HCT116 (cell line): Measurements from ENCODE around the gene SEC22C. TPM values are rescaled to one million over a fixed set of nuclear protein-coding genes. Genes with fewer than 3 reads are reported as not detected.

Experiments used
- ATAC-seq: fragments of 200-7000 bp; cut with Tn5 transposase; 2 replicates; pipeline ENCODE4 v1.9.1; 2020; ENCODE audit warnings: mild to moderate bottlenecking, moderate library complexity
- BruUV-seq: library from RNA; stranded (reverse); fragments of 400-500 nt; replicated peaks from 2 replicates; lab custom pipeline; 2021; lab: Mats Ljungman, UMichigan
- CTCF ChIA-PET: fragments of 300-600 bp; sonication (Branson Sonifier 250); formaldehyde crosslinking; loops from one replicate; lab custom pipeline; 2021; ENCODE audit warnings: antibody characterized with exemption; lab: Charles Lee
- POLR2A ChIA-PET: fragments of 300-600, 350-600 bp; sonication (Branson Sonifier 250); formaldehyde crosslinking; loops from one replicate; lab custom pipeline; 2021; ENCODE audit warnings: antibody characterized with exemption; lab: Charles Lee
- RAD21 ChIA-PET, 2 experiments: fragments of 300-600 bp; sonication (Branson Sonifier 250); formaldehyde crosslinking; loops; one replicate each; lab custom pipeline; 2023; ENCODE audit warnings: low total read pairs in 2 of 2; ENCODE audit not compliant: uncharacterized antibody in 2 of 2, unreplicated experiment in 2 of 2, low non-redundant PET in 1 of 2; lab: Charles Lee
- DNase-seq: peaks from one replicate; pipeline ENCODE4 v3.0.0-alpha.2; 2010; ENCODE audit warnings: low read depth, low spot score
- H2AFZ ChIP-seq: fragments of 200-600 bp; shearing (Covaris generic), sonication (generic); 2 replicates; pipeline ENCODE4 v1.6.1; 2017; ENCODE audit warnings: low read depth, mixed run types, mixed read lengths, antibody characterized with exemption, low read length; ENCODE audit not compliant: poor library complexity, severe bottlenecking
- H3K27ac ChIP-seq: 2 replicates; pipeline ENCODE4 v1.5.1; 2012; ENCODE audit warnings: low read depth, low read length
- H3K27me3 ChIP-seq: fragments of 200-600 bp; sonication (generic); 2 replicates; pipeline ENCODE4 v1.6.1; 2016; ENCODE audit warnings: mixed run types, low read length, mixed read lengths; ENCODE audit not compliant: insufficient read depth
- H3K36me3 ChIP-seq, 2 experiments: fragments of 200-500 bp in 1 of 2; fragments of 200-600 bp in 1 of 2; sonication (Bioruptor generic) in 1 of 2; sonication (generic) in 1 of 2; 2 replicates each; pipeline versions ENCODE4 v1.5.1 to v1.6.1; 2014 to 2016; ENCODE audit warnings: low read length in 2 of 2, inconsistent platforms in 1 of 2, mixed read lengths in 1 of 2, mixed run types in 1 of 2; ENCODE audit not compliant: insufficient read depth in 2 of 2, control insufficient read depth in 1 of 2
- H3K4me1 ChIP-seq, 2 experiments: fragments of 200-600 bp in 1 of 2; sonication (generic) in 1 of 2; 2 replicates each; pipeline versions ENCODE4 v1.5.1 to v1.6.1; 2012 to 2017; ENCODE audit warnings: low read length in 2 of 2, inconsistent platforms in 1 of 2, mild to moderate bottlenecking in 1 of 2, mixed read lengths in 1 of 2, mixed run types in 1 of 2, moderate library complexity in 1 of 2; ENCODE audit not compliant: insufficient read depth in 2 of 2, control insufficient read depth in 1 of 2
- H3K4me2 ChIP-seq: fragments of 200-600 bp; sonication (generic); 2 replicates; pipeline ENCODE4 v1.6.1; 2017; ENCODE audit warnings: mixed run types, low read length, mixed read lengths
- H3K4me3 ChIP-seq, 2 experiments: fragments of 200-600 bp in 1 of 2; sonication (generic) in 1 of 2; replicated peaks in 1 of 2; 2 replicates each; pipeline ENCODE4 v1.5.1; 2011 to 2016; ENCODE audit warnings: low read length in 2 of 2, control low read depth in 1 of 2, low read depth in 1 of 2, mild to moderate bottlenecking in 1 of 2, mixed read lengths in 1 of 2, mixed run types in 1 of 2
- H3K79me2 ChIP-seq: fragments of 200-600 bp; sonication (generic); 2 replicates; pipeline ENCODE4 v1.6.1; 2017; ENCODE audit warnings: mild to moderate bottlenecking, mixed run types, low read length, moderate library complexity, mixed read lengths; ENCODE audit not compliant: insufficient read depth
- H3K9ac ChIP-seq: fragments of 200-600 bp; sonication (generic); 2 replicates; pipeline ENCODE4 v1.6.1; 2016; ENCODE audit warnings: low read length, mixed read lengths
- H3K9me2 ChIP-seq: fragments of 200-600 bp; sonication (generic), shearing (Covaris generic); 2 replicates; pipeline ENCODE4 v1.6.1; 2017; ENCODE audit warnings: mixed run types, mild to moderate bottlenecking, moderate library complexity; ENCODE audit not compliant: insufficient read depth
- H3K9me3 ChIP-seq, 2 experiments: fragments of 200-500 bp in 1 of 2; fragments of 200-600 bp in 1 of 2; sonication (Bioruptor generic) in 1 of 2; sonication (generic) in 1 of 2; 2 replicates each; pipeline ENCODE4 v1.6.1; 2014 to 2017; ENCODE audit warnings: low read length in 2 of 2, mixed read lengths in 2 of 2, inconsistent platforms in 1 of 2, low read depth in 1 of 2, mild to moderate bottlenecking in 1 of 2, mixed run types in 1 of 2, moderate library complexity in 1 of 2; ENCODE audit not compliant: control insufficient read depth in 1 of 2, insufficient read depth in 1 of 2
- H4K20me1 ChIP-seq: fragments of 200-600 bp; sonication (generic), shearing (Covaris generic); 2 replicates; pipeline ENCODE4 v1.6.1; 2017; ENCODE audit warnings: mixed run types, mild to moderate bottlenecking, moderate library complexity; ENCODE audit not compliant: insufficient read depth
- CEBPB ChIP-seq: IDR thresholded peaks from 2 replicates; pipeline ENCODE4 v1.6.1; 2012; ENCODE audit warnings: low read depth
- EGR1 ChIP-seq: IDR thresholded peaks from 2 replicates; pipeline ENCODE4 v1.6.1; 2012; ENCODE audit warnings: low read depth
- EZH2phosphoT487 ChIP-seq: fragments of 200-600 bp; IDR thresholded peaks from 2 replicates; pipeline ENCODE4 v1.6.1; 2018; ENCODE audit warnings: antibody characterized with exemption, borderline replicate concordance
- POLR2AphosphoS5 ChIP-seq: IDR thresholded peaks from 2 replicates; pipeline ENCODE4 v1.6.1; 2011; ENCODE audit warnings: mild to moderate bottlenecking, low read depth, low read length, moderate library complexity
- RAD21 ChIP-seq: IDR thresholded peaks from 2 replicates; pipeline ENCODE4 v1.6.1; 2012; ENCODE audit warnings: low read depth, mild to moderate bottlenecking
- ZNF274 ChIP-seq: fragments of 200-500 bp; sonication (Bioruptor generic); IDR thresholded peaks from 2 replicates; pipeline ENCODE4 v1.6.1; 2014; ENCODE audit warnings: mild to moderate bottlenecking, low read depth, low read length, inconsistent platforms
- intact Hi-C: fragments of 100-400 bp; cut with micrococcal nuclease; formaldehyde crosslinking; loops from 2 replicates; pipeline ENCODE4 v1.10.0; 2022
- total RNA-seq: library from RNA; stranded (reverse); gene quantifications from one replicate; pipeline ENCODE4 v1.2.1, GENCODE V29; 2021; ENCODE audit not compliant: unreplicated experiment

The SEC22C gene
- total RNA-seq, 1 experiment from 2014 or later, result 43.4 TPM

GRCh38 chr3:42608581-42608980, 26.8 kb upstream of the SEC22C start:
- ChIA-PET RAD21 (no interaction called here), POLR2A (interaction anchor here (1.1 kb wide), 1 partner anchor 8 kb away, joined by 3 read pairs; the partner anchor contains the start of gene NKTR), CTCF (interaction anchor here (1.5 kb wide), 1 partner anchor 8 kb away, joined by 4 read pairs; the partner anchor contains the start of gene NKTR)
- intact Hi-C loops, result no loop called here
- Histone ChIP-seq H3K36me3 (peaks cover 3% of the 10 kb centered on the region in 2 experiments; a peak in 1 of 4 replicates), H4K20me1 (no peaks in the 10 kb centered on the region; the same call in 1 of the 2 replicates), H3K9me3 (no peaks in the 10 kb centered on the region), H3K27me3 (no peaks in the 10 kb centered on the region), H3K9ac (no peak overlapping the region), H3K79me2 (peaks cover 100% of the 10 kb centered on the region), H3K27ac (no peak overlapping the region), H3K4me2 (no peak overlapping the region), H3K9me2 (no peaks in the 10 kb centered on the region), H3K4me1 (peaks cover 3% of the 10 kb centered on the region in 2 experiments; a peak in 3 of 4 replicates), H3K4me3 (no peak overlapping the region), H2AFZ (no peak overlapping the region)
- TF ChIP-seq EZH2phosphoT487, result no peak
- TF ChIP-seq EGR1, result no peak
- no peak for ATAC-seq
- no peak for DNase-seq
- BruUV-seq, result no TSS peak

GRCh38 chr3:42605546-42606173, 23.9 kb upstream of the SEC22C start:
- peaks cover 7 to 23% of the 10 kb centered on the region in 2 experiments; a peak in 3 of 4 replicates for H3K4me1 ChIP-seq
- H3K9me3 ChIP-seq, result no peaks in the 10 kb centered on the region
- intact Hi-C loops, result no loop called here
- BruUV-seq, result no TSS peak
- no peaks in the 10 kb centered on the region for H4K20me1 ChIP-seq
- ChIA-PET POLR2A (no interaction called here), CTCF (no interaction called here), RAD21 (no interaction called here)
- H3K9ac ChIP-seq, result no peak overlapping the region
- no peaks in the 10 kb centered on the region for H3K9me2 ChIP-seq
- H3K36me3 ChIP-seq, result peaks cover 3% of the 10 kb centered on the region in 2 experiments; a peak in 1 of 4 replicates
- no peak for ATAC-seq
- no peak overlapping the region for H3K4me2 ChIP-seq
- no peak overlapping the region for H2AFZ ChIP-seq
- TF ChIP-seq POLR2AphosphoS5, result no peak
- no peak for TF ChIP-seq EGR1
- no peak for TF ChIP-seq RAD21
- TF ChIP-seq ZNF274, result no peak
- no peak for TF ChIP-seq CEBPB
- peaks cover 99% of the 10 kb centered on the region for H3K79me2 ChIP-seq
- no peak overlapping the region for H3K4me3 ChIP-seq
- no peak for DNase-seq
- H3K27ac ChIP-seq, result no peak overlapping the region
- no peaks in the 10 kb centered on the region for H3K27me3 ChIP-seq
